ENCODE results near the gene SLC35G2. TPM values are rescaled to one million over a fixed set of nuclear protein-coding genes. Genes with fewer than 3 reads are reported as not detected.

Gene SLC35G2
- total RNA-seq, 1 donor from 2014 or later, result 10.1 TPM

GRCh38 chr3:136811701-136812100 lies 7.2 kb upstream of the SLC35G2 start:
- Mint-ChIP-seq H3K36me3 (ENCODE audit: low read depth, unreplicated experiment) (no peaks in the 10 kb centered on the region), H3K27ac (ENCODE audit: unreplicated experiment) (no peak overlapping the region), H3K9me3 (ENCODE audit: unreplicated experiment) (peaks cover 4% of the 10 kb centered on the region), H3K4me3 (ENCODE audit: unreplicated experiment) (no peak overlapping the region), H3K4me1 (ENCODE audit: low read depth, unreplicated experiment) (no peaks in the 10 kb centered on the region), H3K27me3 (ENCODE audit: low read depth, unreplicated experiment) (no peaks in the 10 kb centered on the region)
- DNase-seq (ENCODE audit: low read depth), result no peak
- no peak for FAIRE-seq
- Histone ChIP-seq H3K27me3 (ENCODE audit: insufficient read depth, low read length) (no peaks in the 10 kb centered on the region), H3K27ac (ENCODE audit: low read depth, low read length) (no peak overlapping the region), H3K9ac (ENCODE audit: low read length) (no peak overlapping the region), H3K4me3 (ENCODE audit: insufficient read depth, low read depth, low read length) (no peak overlapping the region), H3K4me2 (ENCODE audit: low read length) (no peak overlapping the region), H3K4me1 (ENCODE audit: insufficient read depth, low read length) (no peaks in the 10 kb centered on the region), H3K9me3 (ENCODE audit: insufficient read depth, low read depth, low read length) (no peaks in the 10 kb centered on the region), H2AFZ (ENCODE audit: low read depth, low read length) (no peak overlapping the region), H3K79me2 (ENCODE audit: insufficient read depth, low read length) (no peaks in the 10 kb centered on the region), H3K36me3 (ENCODE audit: insufficient read depth, low read length) (no peaks in the 10 kb centered on the region), H4K20me1 (ENCODE audit: insufficient read depth, low read length) (no peaks in the 10 kb centered on the region)
- TF ChIP-seq CTCF (IDR thresholded peaks at IDR 0.05; ENCODE audit: insufficient read depth, low read depth, low read length), result no peak
- TF ChIP-seq EZH2 (IDR thresholded peaks at IDR 0.05; ENCODE audit: insufficient read depth, low read length), result no peak

GRCh38 chr3:136817448-136817847 lies 1.5 kb upstream of the SLC35G2 start:
- Histone ChIP-seq H3K4me1 (ENCODE audit: insufficient read depth, low read length) (peaks cover 15% of the 10 kb centered on the region), H3K79me2 (ENCODE audit: insufficient read depth, low read length) (peaks cover 30% of the 10 kb centered on the region), H3K9ac (ENCODE audit: low read length) (peak overlapping the region; percentile 15), H4K20me1 (ENCODE audit: insufficient read depth, low read length) (peaks cover 24% of the 10 kb centered on the region), H3K36me3 (ENCODE audit: insufficient read depth, low read length) (no peaks in the 10 kb centered on the region), H3K4me2 (ENCODE audit: low read length) (peak overlapping the region; percentile 95), H3K4me3 (ENCODE audit: insufficient read depth, low read depth, low read length) (no peak overlapping the region), H3K27me3 (ENCODE audit: insufficient read depth, low read length) (no peaks in the 10 kb centered on the region), H3K9me3 (ENCODE audit: insufficient read depth, low read depth, low read length) (no peaks in the 10 kb centered on the region), H2AFZ (ENCODE audit: low read depth, low read length) (no peak overlapping the region), H3K27ac (ENCODE audit: low read depth, low read length) (peak overlapping the region; percentile 22)
- H3K4me1 Mint-ChIP-seq (ENCODE audit: low read depth, unreplicated experiment), result peaks cover 10% of the 10 kb centered on the region
- TF ChIP-seq EZH2 (IDR thresholded peaks at IDR 0.05; ENCODE audit: insufficient read depth, low read length) (no peak), CTCF (IDR thresholded peaks at IDR 0.05; ENCODE audit: insufficient read depth, low read depth, low read length) (no peak)
- DNase-seq (ENCODE audit: low read depth) (peak; percentile 7), FAIRE-seq (no peak)
- H3K27me3 Mint-ChIP-seq (ENCODE audit: low read depth, unreplicated experiment), result no peaks in the 10 kb centered on the region
- no peaks in the 10 kb centered on the region for H3K36me3 Mint-ChIP-seq (ENCODE audit: low read depth, unreplicated experiment)
- no peak overlapping the region for H3K27ac Mint-ChIP-seq (ENCODE audit: unreplicated experiment)
- H3K4me3 Mint-ChIP-seq (ENCODE audit: unreplicated experiment), result no peak overlapping the region
- no peaks in the 10 kb centered on the region for H3K9me3 Mint-ChIP-seq (ENCODE audit: unreplicated experiment)

- Mint-ChIP-seq H3K9me3 (ENCODE audit: unreplicated experiment) (peaks cover 4% of the 10 kb centered on the region), H3K4me1 (ENCODE audit: low read depth, unreplicated experiment) (peaks cover 10% of the 10 kb centered on the region), H3K27me3 (ENCODE audit: low read depth, unreplicated experiment) (no peaks in the 10 kb centered on the region), H3K4me3 (ENCODE audit: unreplicated experiment) (peak overlapping the region; percentile 93), H3K36me3 (ENCODE audit: low read depth, unreplicated experiment) (no peaks in the 10 kb centered on the region), H3K27ac (ENCODE audit: unreplicated experiment) (peak overlapping the region; percentile 47)
- Histone ChIP-seq H3K4me3 (ENCODE audit: insufficient read depth, low read depth, low read length) (peak overlapping the region; percentile 79), H3K9me3 (ENCODE audit: insufficient read depth, low read depth, low read length) (no peaks in the 10 kb centered on the region), H2AFZ (ENCODE audit: low read depth, low read length) (peak overlapping the region; percentile 91), H3K36me3 (ENCODE audit: insufficient read depth, low read length) (no peaks in the 10 kb centered on the region), H3K27ac (ENCODE audit: low read depth, low read length) (peak overlapping the region; percentile 91), H3K4me1 (ENCODE audit: insufficient read depth, low read length) (peaks cover 15% of the 10 kb centered on the region), H3K27me3 (ENCODE audit: insufficient read depth, low read length) (no peaks in the 10 kb centered on the region), H3K9ac (ENCODE audit: low read length) (peak overlapping the region; percentile 90), H3K79me2 (ENCODE audit: insufficient read depth, low read length) (peaks cover 38% of the 10 kb centered on the region), H3K4me2 (ENCODE audit: low read length) (peak overlapping the region; percentile 95), H4K20me1 (ENCODE audit: insufficient read depth, low read length) (peaks cover 30% of the 10 kb centered on the region)
- TF ChIP-seq EZH2 (IDR thresholded peaks at IDR 0.05; ENCODE audit: insufficient read depth, low read length) (no peak), CTCF (IDR thresholded peaks at IDR 0.05; ENCODE audit: insufficient read depth, low read depth, low read length) (no peak)
- FAIRE-seq (peak; percentile 73), DNase-seq (ENCODE audit: low read depth) (peak; percentile 84)
Measured at GRCh38 chr3:136818191-136818768, 646 bp upstream of the SLC35G2 start.

All from astrocyte (in vitro differentiated cells and primary cell).